ENCODE results near the gene DCAF11. TPM values are rescaled to one million over a fixed set of nuclear protein-coding genes. Genes with fewer than 3 reads are reported as not detected.
A peak's percentile ranks its signal among the peaks of the same experiment; 100 is the strongest.

The DCAF11 gene
- polyA plus RNA-seq, 1 donor = 75.4 TPM

GRCh38 chr14:24159777-24160498 is 45.4 kb downstream of the DCAF11 start:
- DNase-seq = no peak

GRCh38 chr14:24160499-24160849 is 45.9 kb downstream of the DCAF11 start:
- DNase-seq = no peak

GRCh38 chr14:24160850-24161804 is 46.5 kb downstream of the DCAF11 start, which contains the start of gene IRF9:
Gene IRF9, plus strand, starts transcription at chr14:24161265. Its CDS starts 880 bp downstream, at chr14:24162145.
- DNase-seq = peak; percentile 97

GRCh38 chr14:24162093-24162492 is 47.5 kb downstream of the DCAF11 start:
- no peak for DNase-seq

DNA sequence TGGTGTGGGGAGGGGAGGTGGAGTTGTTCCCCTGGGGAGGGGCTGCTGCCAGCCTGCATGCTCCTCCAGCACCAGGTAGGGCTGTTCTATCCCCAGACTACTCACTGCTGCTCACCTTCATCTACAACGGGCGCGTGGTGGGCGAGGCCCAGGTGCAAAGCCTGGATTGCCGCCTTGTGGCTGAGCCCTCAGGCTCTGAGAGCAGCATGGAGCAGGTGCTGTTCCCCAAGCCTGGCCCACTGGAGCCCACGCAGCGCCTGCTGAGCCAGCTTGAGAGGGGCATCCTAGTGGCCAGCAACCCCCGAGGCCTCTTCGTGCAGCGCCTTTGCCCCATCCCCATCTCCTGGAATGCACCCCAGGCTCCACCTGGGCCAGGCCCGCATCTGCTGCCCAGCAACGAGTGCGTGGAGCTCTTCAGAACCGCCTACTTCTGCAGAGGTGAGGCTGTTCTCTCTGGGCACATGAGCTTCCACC is 50.0 kb downstream of the DCAF11 start:
- no peak for DNase-seq

DNA sequence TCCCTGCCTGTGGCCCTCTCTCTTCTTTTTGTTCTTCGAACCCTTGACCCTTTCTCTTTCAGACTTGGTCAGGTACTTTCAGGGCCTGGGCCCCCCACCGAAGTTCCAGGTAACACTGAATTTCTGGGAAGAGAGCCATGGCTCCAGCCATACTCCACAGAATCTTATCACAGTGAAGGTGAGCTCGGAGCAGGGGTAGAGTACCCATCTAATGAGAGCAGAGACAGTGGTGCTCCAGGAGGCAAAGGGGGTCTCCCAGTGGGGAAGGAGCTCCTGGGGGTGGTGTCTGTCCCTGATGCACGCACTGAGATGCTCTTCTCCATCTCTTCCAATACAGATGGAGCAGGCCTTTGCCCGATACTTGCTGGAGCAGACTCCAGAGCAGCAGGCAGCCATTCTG is 51.2 kb downstream of the DCAF11 start:
- DNase-seq = no peak

- no peak for DNase-seq
These were observed 53.0 kb downstream of the DCAF11 start for GRCh38 chr14:24167469-24168114.

- peak; percentile 95 for DNase-seq
These were observed 57.1 kb downstream of the DCAF11 start, which contains the start of gene REC8 for GRCh38 chr14:24171422-24172260. Gene REC8, plus strand, starts transcription at chr14:24172080. Its CDS starts 473 bp downstream, at chr14:24172553.

GRCh38 chr14:24172261-24172860 is 57.8 kb downstream of the DCAF11 start:
- peak; percentile 7 for DNase-seq

- DNase-seq = no peak
These were observed 58.3 kb downstream of the DCAF11 start for GRCh38 chr14:24172871-24173281.

Other genes with a start within 250 kb of the DCAF11 start
- 43.3 TPM for gene DHRS4, start 161.0 kb upstream of the DCAF11 start, polyA plus RNA-seq (ENCODE audit: insufficient read length)
- gene DHRS4L2, start 125.8 kb upstream of the DCAF11 start, polyA plus RNA-seq (ENCODE audit: insufficient read length) = 39.6 TPM
- 2.4 TPM for gene CARMIL3, start 62.8 kb upstream of the DCAF11 start, polyA plus RNA-seq (ENCODE audit: insufficient read length)
- gene CPNE6, start 43.2 kb upstream of the DCAF11 start, polyA plus RNA-seq (ENCODE audit: insufficient read length) = 0.18 TPM
- 35.8 TPM for gene PCK2, start 20.5 kb upstream of the DCAF11 start, polyA plus RNA-seq (ENCODE audit: insufficient read length)
- 2.6 TPM for gene NRL, start 172 bp downstream of the DCAF11 start, polyA plus RNA-seq (ENCODE audit: insufficient read length)
- 1.1 TPM for gene FITM1, start 15.9 kb downstream of the DCAF11 start, polyA plus RNA-seq (ENCODE audit: insufficient read length)
- gene PSME1, start 21.4 kb downstream of the DCAF11 start, polyA plus RNA-seq (ENCODE audit: insufficient read length) = 191 TPM
- gene EMC9, start 26.8 kb downstream of the DCAF11 start, polyA plus RNA-seq (ENCODE audit: insufficient read length) = 19.2 TPM
- 158 TPM for gene PSME2, start 31.8 kb downstream of the DCAF11 start, polyA plus RNA-seq (ENCODE audit: insufficient read length)
- gene RNF31, start 32.7 kb downstream of the DCAF11 start, polyA plus RNA-seq (ENCODE audit: insufficient read length) = 57.5 TPM
- gene IRF9, start 46.5 kb downstream of the DCAF11 start, polyA plus RNA-seq (ENCODE audit: insufficient read length) = 64.5 TPM
- gene REC8, start 57.3 kb downstream of the DCAF11 start, polyA plus RNA-seq (ENCODE audit: insufficient read length) = 88.7 TPM
- gene IPO4, start 74.0 kb downstream of the DCAF11 start, polyA plus RNA-seq (ENCODE audit: insufficient read length) = 35.6 TPM
- 39.7 TPM for gene TM9SF1, start 80.7 kb downstream of the DCAF11 start, polyA plus RNA-seq (ENCODE audit: insufficient read length)
- 13.3 TPM for gene TSSK4, start 90.9 kb downstream of the DCAF11 start, polyA plus RNA-seq (ENCODE audit: insufficient read length)
- 63.7 TPM for gene CHMP4A, start 98.7 kb downstream of the DCAF11 start, polyA plus RNA-seq (ENCODE audit: insufficient read length)
- 8.4 TPM for gene MDP1, start 101.3 kb downstream of the DCAF11 start, polyA plus RNA-seq (ENCODE audit: insufficient read length)
- gene NEDD8, start 117.6 kb downstream of the DCAF11 start, polyA plus RNA-seq (ENCODE audit: insufficient read length) = 231 TPM
- gene GMPR2, start 118.2 kb downstream of the DCAF11 start, polyA plus RNA-seq (ENCODE audit: insufficient read length) = 121 TPM
- 62.4 TPM for gene TINF2, start 127.8 kb downstream of the DCAF11 start, polyA plus RNA-seq (ENCODE audit: insufficient read length)
- 2.3 TPM for gene TGM1, start 148.4 kb downstream of the DCAF11 start, polyA plus RNA-seq (ENCODE audit: insufficient read length)
- gene RABGGTA, start 156.8 kb downstream of the DCAF11 start, polyA plus RNA-seq (ENCODE audit: insufficient read length) = 18.8 TPM
- gene DHRS1, start 185.0 kb downstream of the DCAF11 start, polyA plus RNA-seq (ENCODE audit: insufficient read length) = 48.9 TPM
- 29.0 TPM for gene NOP9, start 185.1 kb downstream of the DCAF11 start, polyA plus RNA-seq (ENCODE audit: insufficient read length)
- gene CIDEB, start 193.2 kb downstream of the DCAF11 start, polyA plus RNA-seq (ENCODE audit: insufficient read length) = 24.8 TPM
- 4.6 TPM for gene LTB4R2, start 195.4 kb downstream of the DCAF11 start, polyA plus RNA-seq (ENCODE audit: insufficient read length)
- 6.7 TPM for gene LTB4R, start 196.7 kb downstream of the DCAF11 start, polyA plus RNA-seq (ENCODE audit: insufficient read length)
- gene ADCY4, start 220.3 kb downstream of the DCAF11 start, polyA plus RNA-seq (ENCODE audit: insufficient read length) = 22.4 TPM
- gene RIPK3, start 225.2 kb downstream of the DCAF11 start, polyA plus RNA-seq (ENCODE audit: insufficient read length) = 3.5 TPM

All from left kidney (tissue), 2 donors.